Left renal pelvis (tissue), 4 donors: ENCODE measurements around the gene TTLL9. TPM values are rescaled to one million over a fixed set of nuclear protein-coding genes. Genes with fewer than 3 reads are reported as not detected.

Experiments
- DNase-seq, 4 donors: peaks; one replicate each; pipeline ENCODE4 v3.0.0-alpha.2; 2013; ENCODE audit warnings: low read depth in 4 of 4, low spot score in 3 of 4
- polyA plus RNA-seq, 4 donors: library from polyadenylated mRNA; unstranded; fragments of 120-200 nt; gene quantifications; one replicate each; pipeline ENCODE4 v1.2.1, GENCODE V29; 2013; ENCODE audit not compliant: insufficient read length in 4 of 4

Gene TTLL9
- polyA plus RNA-seq, 4 donors, result 0.48 to 6.2 (median 2.5) TPM

GRCh38 chr20:31936420-31936819 is 66.0 kb downstream of the TTLL9 start:
- no peak for DNase-seq

GRCh38 chr20:31937820-31938219 is 67.4 kb downstream of the TTLL9 start:
- DNase-seq, result no peak

DNA sequence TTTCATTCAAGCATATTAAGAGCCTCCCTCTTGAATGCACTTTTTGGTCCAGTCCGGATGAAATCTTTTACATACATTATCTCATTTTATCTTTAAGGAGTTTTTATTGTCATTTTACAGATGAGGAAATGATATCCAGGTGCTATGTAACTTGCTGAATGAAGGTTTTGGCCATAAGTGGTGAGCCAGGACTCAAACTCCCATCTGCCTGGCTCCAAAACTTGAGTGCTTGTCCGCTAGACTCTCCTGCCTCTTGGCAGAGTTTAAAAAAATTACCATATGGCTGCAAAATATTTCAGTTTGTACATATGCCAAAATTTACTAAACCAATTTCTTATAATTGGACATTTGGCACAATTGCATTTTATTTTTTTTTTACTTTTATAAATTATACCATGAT is 69.2 kb downstream of the TTLL9 start:
- no peak for DNase-seq

GRCh38 chr20:31943052-31943471 is 72.6 kb downstream of the TTLL9 start:
- no peak for DNase-seq

DNA sequence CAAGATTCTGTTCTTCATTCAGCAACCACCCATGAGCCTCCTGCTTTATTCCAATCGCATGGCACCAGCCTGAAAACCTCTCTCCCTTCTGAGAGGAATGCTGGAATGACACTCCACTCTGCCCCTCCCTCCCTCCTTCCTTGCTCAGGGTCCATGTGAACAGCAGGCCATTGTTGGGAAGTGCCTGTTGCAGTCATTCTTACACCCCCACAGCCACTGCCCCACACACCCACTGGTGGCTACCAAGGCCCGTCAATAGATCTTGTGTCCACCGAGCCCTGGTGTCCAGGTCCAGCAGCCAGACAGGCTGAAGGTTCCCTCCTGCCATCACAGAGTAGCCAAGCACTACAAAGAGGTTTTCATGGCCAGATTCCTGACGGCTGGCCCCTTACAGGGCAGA is 74.9 kb downstream of the TTLL9 start:
- DNase-seq, result no peak

DNA sequence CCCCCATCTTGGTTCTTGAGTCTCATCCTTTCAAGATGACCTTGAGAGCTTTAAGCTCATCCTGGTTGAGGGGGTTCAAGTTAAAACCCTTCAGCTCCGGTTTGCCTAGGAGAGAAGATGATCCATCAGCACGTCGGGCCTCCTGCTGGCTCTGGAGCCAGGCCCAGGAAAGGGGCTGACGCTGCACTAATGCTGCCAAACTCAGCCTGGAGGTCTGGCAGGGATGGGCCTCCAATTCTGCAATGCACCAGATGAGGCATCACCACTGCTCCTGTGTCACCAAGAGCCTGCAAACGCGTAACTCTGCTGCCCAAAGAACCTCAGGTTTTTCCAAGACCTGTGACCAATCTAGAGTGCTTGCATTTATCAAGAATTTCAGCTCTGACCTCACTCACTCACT is 75.4 kb downstream of the TTLL9 start:
- no peak for DNase-seq

GRCh38 chr20:31948008-31948407 is 77.6 kb downstream of the TTLL9 start:
- no peak for DNase-seq

DNA sequence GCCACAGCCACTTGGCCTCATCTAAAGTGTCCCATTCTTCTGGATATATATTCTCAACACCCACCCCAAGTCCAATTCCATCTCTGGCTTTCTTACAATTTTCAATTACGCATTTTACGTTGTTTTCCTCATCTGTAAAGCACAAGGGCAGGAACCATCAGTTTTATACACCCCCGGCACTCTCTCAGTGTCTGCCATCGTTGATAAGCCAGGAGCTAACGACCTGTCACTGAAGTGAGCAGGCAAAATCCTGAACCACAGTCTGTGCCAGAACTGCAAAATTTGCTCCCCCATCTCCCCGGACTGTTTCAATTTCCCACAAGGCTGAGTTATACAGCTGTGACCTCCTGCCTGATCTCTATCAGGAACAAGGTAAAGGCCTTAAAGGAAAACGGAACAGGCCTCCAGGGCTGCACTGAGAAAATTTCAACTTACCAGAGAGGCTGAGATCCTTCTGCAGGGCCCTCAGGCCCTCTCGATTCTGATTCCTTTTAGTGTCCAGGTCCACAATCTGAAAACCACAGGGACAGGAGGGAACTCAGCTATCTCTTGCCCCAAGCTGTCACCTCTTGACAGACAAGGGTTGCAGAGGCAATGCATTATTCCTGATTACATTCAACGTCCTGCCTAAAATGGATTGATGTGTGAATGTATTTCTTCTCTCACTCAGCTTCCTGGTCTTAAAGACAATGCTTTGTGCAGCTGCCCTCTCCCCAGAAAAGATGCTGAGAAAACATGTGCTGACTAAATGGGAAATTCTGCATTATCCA is 79.6 kb downstream of the TTLL9 start:
- no peak for DNase-seq

- DNase-seq, result no peak
Observed at GRCh38 chr20:31951203-31951529, 80.7 kb downstream of the TTLL9 start.

GRCh38 chr20:31951530-31952453 is 81.4 kb downstream of the TTLL9 start, which contains the start of gene PDRG1:
Gene PDRG1 (minus strand): TSS chr20:31952046. CDS start chr20:31951961, 85 bp downstream.
- peak; percentile 86 to 95 (median 90) for DNase-seq

DNA sequence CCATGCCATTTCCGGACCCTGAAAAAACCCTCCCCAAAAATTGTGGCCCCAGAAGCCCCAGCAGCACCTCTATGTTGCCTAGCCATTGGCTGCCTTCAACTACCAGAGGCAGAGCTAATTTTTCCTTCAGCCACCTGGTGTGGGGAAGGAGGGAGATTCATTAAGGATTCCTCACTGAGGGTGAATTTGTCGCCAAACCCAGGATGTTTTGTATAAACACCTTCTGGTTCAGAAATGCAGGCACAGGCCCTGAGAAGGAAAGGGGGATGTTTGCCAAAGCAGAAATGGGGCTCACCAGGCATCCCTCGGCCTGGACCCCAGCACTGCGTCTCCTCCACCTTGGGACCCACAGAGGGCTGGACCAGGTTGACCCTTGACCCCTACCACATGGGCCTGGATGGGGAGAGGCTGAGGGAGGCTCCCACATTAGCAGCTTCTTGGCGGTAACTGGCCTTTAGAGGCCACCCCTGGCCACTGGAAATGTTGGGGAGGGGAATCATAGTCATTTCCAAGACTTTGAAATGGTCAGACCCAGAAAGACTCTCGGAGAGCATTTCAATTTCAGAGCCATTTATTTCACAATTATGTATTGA is 83.2 kb downstream of the TTLL9 start:
- no peak for DNase-seq

DNA sequence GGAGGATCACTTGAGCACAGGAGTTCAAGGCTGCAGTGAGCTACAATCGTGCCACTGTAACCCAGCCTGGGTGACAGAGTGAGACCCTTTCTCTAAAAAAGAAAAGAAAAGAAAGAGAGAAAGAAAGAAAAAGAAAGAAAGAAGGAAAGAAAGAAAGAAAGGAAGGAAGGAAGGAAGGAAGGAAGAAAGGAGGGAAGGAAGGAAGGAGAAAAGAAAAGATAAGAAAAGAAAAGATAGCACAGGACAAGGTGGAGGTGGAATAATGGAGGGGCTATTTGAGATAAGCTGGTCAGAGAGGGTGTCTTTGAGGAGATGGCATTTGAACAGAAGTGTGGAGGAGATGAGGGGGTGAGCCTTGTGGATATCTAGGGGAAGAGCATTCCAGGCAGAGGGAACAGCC is 84.1 kb downstream of the TTLL9 start:
- DNase-seq, result no peak

- no peak for DNase-seq
Observed at GRCh38 chr20:31956556-31957526, 86.4 kb downstream of the TTLL9 start.

DNA sequence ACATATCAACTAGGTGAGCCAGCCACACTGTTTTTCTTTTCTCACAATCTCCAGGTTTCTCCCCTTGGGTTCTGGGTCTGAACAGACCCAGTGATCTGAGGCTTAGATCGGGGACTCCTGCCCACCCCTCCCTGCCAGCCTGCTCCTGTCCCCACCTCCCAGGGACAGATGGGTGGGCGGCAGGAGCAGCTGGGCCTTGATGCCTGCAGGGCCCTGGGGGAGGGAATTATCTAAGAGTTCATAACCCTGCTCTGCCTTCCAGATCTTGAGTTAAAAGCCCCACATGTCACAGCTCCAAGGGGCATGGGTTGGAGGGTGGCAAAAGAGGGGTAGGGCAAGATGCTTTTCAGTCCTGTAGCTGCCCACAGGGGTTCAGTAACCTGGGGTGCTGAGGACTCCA is 92.3 kb downstream of the TTLL9 start:
- no peak for DNase-seq

DNA sequence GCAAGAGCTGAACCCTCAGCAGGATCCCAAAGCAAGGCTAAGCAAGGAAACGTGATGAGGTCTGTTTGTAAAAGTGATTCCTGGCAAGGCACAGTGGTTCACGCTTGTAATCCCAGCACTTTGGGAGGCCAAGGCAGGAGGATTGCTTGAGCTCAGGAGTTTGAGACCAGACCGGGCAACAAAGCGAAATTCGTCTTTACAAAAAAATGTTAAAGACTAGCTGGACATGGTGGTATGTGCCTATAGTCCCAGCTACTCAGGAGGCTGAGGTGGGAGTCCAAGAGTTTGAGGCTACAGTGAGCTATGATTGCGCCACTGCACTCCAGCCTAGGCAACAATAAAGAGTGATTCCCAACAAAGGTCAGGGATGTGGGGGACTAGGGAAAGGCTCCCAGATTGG is 93.5 kb downstream of the TTLL9 start:
- DNase-seq, result no peak

DNA sequence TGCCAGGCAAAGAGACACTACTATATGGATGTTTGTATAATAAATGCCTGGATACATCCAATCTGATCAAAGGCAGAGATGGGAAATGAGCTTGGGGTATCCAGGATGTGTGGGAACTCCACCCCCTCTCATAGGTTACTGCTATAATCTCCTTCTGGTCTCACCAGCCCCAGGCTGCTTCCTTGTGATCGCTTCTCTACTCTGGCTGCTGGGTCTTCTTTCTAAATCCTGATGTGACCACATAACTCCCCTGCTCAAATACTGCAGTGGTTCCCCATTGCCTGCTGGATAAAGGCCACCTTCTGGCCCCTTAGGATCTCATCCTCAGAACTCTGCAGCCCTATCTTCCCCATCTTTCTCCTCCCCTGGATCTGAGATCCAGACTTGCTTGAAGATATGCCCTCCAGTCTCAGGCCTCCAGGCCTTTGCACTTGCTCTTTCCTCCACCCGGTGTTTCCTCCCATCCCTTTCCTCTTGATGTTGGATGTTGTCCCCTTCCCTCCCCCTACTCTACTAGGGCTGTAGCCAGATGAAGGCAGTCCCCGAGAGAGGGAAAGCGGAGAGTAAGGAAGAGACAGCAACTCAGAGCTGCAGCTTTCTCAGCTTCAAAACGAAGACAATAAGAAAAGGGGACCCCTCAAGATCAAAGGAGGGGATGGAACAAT is 96.7 kb downstream of the TTLL9 start:
- DNase-seq, result no peak

DNA sequence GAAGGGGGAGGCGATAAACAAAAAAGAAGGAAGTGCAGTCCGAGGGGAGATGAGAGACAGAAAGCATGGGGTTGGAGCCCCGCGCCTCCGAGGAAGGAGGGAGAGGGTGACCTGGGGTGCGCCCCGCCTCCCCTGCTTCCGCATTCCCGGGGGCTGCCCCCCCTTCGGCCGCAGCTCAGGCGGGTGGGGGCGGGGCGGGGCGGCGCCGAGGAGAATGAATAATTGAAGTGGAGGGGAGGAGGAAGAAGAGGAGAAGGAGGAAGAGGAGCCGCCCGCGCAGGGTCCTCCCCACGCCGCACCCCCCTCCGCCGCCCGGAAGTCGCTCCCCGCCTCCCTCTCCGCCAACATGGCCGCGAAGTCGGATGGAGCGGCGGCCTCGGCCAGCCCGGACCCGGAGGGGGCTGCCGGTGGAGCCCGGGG is 97.4 kb downstream of the TTLL9 start, which contains the start of gene XKR7:
Gene XKR7 (plus strand): TSS at position 322 of the 420 bp plus-strand sequence. CDS start 25 bp downstream, at position 347.
- DNase-seq, result no peak

DNA sequence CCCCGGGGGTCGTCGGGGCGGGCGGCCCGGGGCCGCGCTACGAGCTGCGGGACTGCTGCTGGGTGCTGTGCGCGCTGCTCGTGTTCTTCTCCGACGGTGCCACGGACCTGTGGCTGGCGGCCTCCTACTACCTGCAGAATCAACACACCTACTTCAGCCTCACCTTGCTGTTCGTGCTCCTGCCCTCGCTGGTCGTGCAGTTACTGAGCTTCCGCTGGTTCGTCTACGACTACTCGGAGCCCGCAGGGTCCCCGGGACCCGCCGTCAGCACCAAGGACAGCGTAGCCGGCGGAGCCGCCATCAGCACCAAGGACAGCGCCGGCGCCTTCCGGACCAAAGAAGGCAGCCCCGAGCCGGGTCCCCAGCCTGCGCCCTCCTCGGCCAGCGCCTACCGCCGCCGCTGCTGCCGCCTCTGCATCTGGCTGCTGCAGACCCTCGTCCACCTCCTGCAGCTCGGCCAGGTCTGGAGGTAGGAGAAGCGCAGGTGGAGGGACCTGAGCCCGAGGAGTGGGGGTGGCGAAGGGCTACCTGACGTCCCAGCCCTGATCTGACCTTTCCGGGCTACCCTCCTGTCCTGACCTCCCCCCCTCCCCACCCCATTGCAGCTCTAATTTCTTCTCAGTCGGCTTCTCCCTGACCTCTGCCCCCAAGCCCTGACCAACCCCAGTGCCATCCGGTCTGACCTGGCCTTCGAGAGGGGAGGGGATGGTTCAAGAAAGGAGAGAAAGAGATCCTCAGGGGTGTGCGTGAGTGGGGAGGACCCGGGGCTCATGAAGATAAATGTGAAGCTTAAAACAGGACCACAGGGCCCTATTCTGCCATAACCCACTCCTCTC is 98.1 kb downstream of the TTLL9 start:
- DNase-seq, result peak; percentile 64 to 72 (median 72)

DNA sequence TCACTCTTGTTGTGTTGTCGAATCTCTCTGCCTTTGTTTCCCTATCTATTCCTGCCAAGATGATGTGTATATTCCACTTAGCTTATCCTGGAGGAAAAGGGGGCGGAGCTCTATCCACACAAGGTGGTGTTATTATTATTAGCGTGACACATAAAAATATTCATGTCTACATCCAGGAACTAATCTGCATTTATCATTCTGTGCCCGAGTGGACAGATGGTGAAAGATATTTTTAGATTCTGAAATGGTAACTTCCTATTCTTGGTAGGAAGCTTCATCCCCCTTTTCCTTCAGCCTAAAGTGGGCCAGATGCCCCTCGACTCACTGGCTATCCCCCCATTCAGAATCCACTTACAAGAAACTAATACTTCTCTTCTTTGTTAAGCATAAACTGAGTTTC is 99.6 kb downstream of the TTLL9 start:
- no peak for DNase-seq
